NT2/D1 (cell line): ENCODE results near the gene PITRM1.

Source experiments
- DNase-seq: peaks from one replicate; pipeline ENCODE4 v3.0.0-alpha.2; 2011; ENCODE audit warnings: low read depth, low spot score
- H3K27me3 ChIP-seq: 2 replicates; pipeline ENCODE4 v1.6.0; 2011; ENCODE audit warnings: mild to moderate bottlenecking; ENCODE audit not compliant: insufficient read length, insufficient read depth
- H3K36me3 ChIP-seq: 2 replicates; pipeline ENCODE4 v1.6.1; 2011; ENCODE audit warnings: mild to moderate bottlenecking, low read length, mixed read lengths; ENCODE audit not compliant: insufficient read depth, insufficient read length
- H3K4me1 ChIP-seq: 2 replicates; pipeline ENCODE4 v1.5.1; 2011; ENCODE audit not compliant: insufficient read depth, insufficient read length
- H3K4me3 ChIP-seq: 2 replicates; pipeline ENCODE4 v1.5.1; 2011; ENCODE audit warnings: low read depth; ENCODE audit not compliant: insufficient read length
- H3K9ac ChIP-seq: 2 replicates; pipeline ENCODE4 v1.6.0; 2011; ENCODE audit warnings: low read depth; ENCODE audit not compliant: insufficient read length
- H3K9me3 ChIP-seq: 2 replicates; pipeline ENCODE4 v1.5.1; 2011; ENCODE audit warnings: mild to moderate bottlenecking, low read length; ENCODE audit not compliant: insufficient read depth
- SUZ12 ChIP-seq: IDR thresholded peaks from 2 replicates; pipeline ENCODE4 v1.6.1; 2011; ENCODE audit not compliant: insufficient read length, insufficient read depth; ENCODE audit errors: extremely low read depth
- YY1 ChIP-seq: IDR thresholded peaks from 2 replicates; pipeline ENCODE4 v1.6.1; 2011; ENCODE audit not compliant: insufficient read length, insufficient read depth
- ZNF274 ChIP-seq: IDR thresholded peaks from 2 replicates; pipeline ENCODE4 v1.6.1; 2011; ENCODE audit warnings: mild to moderate bottlenecking, low read depth, low read length

PITRM1 gene

DNA sequence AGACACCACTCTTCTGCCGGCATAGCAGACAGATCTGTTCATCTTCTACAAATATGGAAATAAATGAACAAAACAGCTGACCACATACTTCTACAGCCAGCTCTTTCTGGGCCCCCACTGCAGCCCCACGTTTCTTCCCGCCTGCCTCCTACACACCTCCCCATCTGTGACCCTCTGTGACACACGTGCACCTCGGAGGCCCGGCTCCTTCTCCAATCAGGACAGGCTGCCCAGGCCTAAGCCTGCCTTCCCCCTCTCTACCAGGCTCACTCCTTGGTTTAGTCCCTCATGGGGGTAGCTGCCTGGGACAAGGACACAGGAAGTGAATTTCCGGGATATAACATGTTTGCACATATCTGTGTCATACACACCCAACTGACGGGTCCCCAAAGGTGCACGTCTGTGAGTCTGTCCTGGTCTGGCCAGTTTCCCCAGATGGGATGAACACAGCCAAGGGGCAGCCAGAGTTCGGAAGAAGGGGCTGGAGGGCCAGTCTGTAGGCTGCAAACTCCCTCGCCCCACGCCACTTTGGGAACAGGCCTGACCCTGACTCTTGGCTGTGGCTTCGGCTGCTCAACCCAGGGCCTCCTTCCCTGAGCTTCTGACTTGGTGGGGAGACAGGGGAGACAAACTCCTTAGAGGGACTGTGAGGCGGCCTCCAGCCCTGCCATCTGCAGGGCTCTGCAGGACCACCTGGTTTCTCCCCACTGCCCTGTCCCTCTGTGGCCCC is 30.3 kb downstream of the PITRM1 start:
- TF ChIP-seq ZNF274 (no peak), YY1 (no peak), SUZ12 (no peak)
- Histone ChIP-seq H3K9me3 (no peaks in the 10 kb centered on the region), H3K4me1 (no peaks in the 10 kb centered on the region), H3K4me3 (no peak overlapping the region), H3K9ac (no peak overlapping the region), H3K27me3 (no peaks in the 10 kb centered on the region), H3K36me3 (peaks cover 95% of the 10 kb centered on the region)
- no peak for DNase-seq

DNA sequence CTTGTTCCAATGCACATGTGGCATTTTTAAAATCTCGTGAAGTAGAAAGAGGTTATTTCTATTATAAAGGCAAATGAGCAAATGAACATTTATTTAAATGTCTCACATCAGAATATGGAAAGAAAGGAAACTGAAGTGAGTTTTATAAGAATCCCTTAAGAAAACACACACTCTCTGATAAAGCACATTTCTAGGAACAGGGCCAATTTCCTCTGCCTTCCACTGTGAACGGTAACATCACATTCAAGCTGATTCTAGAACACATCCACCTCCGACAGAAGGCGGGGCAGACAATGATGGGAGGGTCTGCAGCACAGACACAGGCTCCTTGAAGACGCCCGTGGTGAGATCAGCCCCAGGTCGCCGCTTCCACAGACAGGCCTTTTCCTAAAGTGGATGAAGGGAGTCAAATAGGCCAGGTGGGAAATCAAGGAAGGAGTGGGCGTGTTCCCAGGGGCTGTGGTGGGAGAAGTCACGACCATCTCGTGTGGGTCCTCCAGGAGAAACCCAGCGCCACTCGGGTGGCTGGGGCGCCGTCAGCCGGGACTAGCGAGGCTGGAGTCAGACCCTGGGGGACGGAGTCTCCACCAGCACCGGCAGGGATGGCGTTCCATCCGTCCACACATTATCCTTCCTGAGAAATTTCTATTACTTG is 31.1 kb downstream of the PITRM1 start:
- H3K27me3 ChIP-seq, result no peaks in the 10 kb centered on the region
- no peaks in the 10 kb centered on the region for H3K4me1 ChIP-seq
- H3K9ac ChIP-seq, result no peak overlapping the region
- TF ChIP-seq ZNF274 (no peak), YY1 (no peak), SUZ12 (no peak)
- no peak overlapping the region for H3K4me3 ChIP-seq
- H3K36me3 ChIP-seq, result peaks cover 96% of the 10 kb centered on the region
- DNase-seq, result no peak
- no peaks in the 10 kb centered on the region for H3K9me3 ChIP-seq

DNA sequence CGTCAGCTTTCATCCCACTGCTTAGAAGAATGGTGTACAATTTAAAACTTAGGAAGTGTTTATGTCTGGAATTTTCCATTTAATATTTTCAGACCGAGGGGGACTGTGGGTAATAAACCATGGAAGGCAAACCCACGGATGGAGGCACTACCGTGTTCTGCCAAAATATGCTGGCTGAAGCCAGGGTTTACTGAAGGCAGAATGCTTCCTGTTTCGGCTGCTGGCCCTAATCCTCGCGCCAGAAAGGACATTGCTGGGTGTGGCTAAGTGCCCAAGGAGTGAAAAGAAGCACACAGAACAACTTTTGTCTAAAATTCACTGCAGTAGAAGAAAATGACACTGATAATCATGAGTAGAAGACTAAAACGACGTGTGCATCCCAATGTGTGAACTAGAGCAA is 32.3 kb downstream of the PITRM1 start:
- no peak for DNase-seq
- Histone ChIP-seq H3K27me3 (no peaks in the 10 kb centered on the region), H3K4me3 (no peak overlapping the region), H3K9ac (no peak overlapping the region), H3K36me3 (peaks cover 97% of the 10 kb centered on the region), H3K9me3 (no peaks in the 10 kb centered on the region), H3K4me1 (no peaks in the 10 kb centered on the region)
- TF ChIP-seq YY1 (no peak), SUZ12 (no peak), ZNF274 (no peak)

DNA sequence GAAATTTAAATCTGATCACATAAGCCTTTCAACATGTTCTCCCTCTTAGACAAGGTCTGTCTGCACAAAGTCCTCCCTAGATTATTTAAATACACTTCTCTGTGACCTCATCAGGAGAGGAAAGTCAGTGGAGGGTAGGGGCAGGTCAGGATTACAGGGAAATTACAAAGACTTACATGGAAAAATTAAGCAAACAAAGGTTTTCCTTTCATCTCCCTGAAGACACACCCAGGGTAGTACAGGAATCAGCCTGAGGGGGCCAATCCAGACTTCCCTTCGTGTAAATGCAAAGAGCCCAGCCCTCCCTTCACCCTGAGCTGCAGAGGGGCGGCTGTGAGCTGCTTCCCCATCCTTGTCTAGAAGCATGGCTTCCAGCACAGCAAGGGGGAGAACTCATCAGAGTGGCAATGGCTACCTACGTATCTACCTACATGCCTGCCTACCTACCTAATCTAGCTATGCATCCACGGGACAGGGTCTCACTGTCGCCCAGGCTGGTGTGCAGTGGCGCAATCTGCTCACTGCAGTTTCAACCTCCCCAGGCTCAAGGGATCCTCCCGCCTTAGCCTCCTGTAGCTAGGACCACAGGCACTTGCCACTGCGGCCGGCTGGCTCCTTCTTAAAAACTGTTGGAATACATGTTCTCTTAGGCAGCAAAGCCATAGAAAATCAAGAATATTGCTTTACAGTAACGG is 33.2 kb downstream of the PITRM1 start:
- Histone ChIP-seq H3K4me3 (no peak overlapping the region), H3K9me3 (no peaks in the 10 kb centered on the region), H3K27me3 (no peaks in the 10 kb centered on the region), H3K36me3 (peaks cover 97% of the 10 kb centered on the region), H3K4me1 (no peaks in the 10 kb centered on the region), H3K9ac (no peak overlapping the region)
- TF ChIP-seq SUZ12 (no peak), ZNF274 (no peak), YY1 (no peak)
- no peak for DNase-seq

DNA sequence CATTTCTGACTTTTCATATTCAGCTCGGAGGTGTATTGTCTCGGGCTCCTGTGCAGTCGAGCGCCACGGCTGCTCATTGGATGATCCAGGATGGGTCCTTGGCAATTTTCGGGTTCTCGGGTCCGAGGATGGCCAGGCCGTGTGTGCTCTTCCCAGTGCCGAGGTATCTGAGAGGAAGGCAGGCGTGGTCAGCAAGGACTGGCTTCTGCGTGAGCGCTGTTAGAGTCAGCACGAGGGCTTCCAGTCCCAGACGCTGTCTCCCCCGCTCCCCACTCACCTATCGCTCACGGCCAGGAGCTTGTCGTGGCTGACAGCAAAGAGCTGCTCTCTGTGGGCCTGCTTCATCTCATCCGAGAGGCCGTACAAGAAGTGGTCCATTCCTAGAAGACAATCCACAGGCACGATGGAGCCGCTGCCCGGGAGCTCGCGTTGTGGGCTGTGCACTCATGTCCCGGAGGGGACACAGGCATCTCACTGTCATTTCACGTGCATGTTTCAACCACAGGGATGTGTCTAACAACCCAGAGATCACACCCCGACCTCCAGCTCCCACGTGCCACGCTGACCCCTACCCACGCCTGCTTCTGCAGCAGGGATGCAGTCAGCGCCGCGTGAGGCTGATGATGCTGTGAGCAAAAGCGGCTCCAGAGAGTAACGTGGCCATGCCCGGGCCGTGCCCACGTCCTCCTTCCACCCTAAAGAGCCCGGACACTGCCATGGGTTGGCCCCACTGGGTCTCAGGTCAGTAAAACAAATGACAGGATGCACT is 34.4 kb downstream of the PITRM1 start:
- DNase-seq, result no peak
- Histone ChIP-seq H3K4me3 (no peak overlapping the region), H3K27me3 (no peaks in the 10 kb centered on the region), H3K9me3 (no peaks in the 10 kb centered on the region), H3K9ac (no peak overlapping the region), H3K36me3 (peaks cover 95% of the 10 kb centered on the region), H3K4me1 (no peaks in the 10 kb centered on the region)
- TF ChIP-seq ZNF274 (no peak), SUZ12 (no peak), YY1 (no peak)

DNA sequence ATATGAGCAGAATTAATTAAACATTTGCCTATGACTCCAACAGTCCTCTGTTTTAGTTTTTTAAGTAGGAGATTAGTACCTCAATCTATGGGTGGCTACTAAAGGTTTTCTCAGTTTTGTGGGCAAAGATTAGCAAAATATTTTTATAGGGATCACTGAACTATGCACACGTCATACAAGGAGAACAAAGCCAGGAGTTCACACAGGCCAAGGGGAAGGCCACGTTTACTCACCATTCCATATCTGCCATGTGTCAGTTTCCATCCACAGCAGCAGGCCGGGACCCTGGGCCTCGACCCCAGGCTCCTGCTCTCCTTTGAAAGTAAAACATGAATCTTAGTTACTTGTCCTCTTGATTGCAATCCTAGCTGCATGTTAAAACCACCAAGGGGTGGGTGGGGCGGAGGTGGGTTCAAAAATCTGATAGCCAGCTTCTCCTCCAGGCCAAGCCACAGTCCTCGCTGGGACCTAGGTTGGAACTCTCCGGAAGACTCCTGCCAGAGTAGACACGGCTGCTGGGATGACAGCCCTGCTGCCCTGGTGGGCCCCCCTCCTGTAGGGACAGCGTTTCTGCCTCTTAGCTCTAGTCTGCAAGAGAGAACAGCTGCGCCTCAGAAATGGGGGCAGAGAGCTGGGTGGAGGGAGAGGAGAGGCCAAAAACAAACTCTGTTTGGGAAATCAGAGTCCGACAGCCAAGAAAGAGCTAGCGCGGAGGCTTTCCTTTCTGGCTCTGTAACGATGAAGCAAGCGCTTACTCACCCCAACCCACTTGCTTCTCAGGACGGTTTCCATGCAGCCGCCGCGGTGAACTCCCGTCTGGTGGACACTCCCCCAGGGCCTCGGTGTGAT is 35.6 kb downstream of the PITRM1 start:
- peaks cover 95% of the 10 kb centered on the region for H3K36me3 ChIP-seq
- TF ChIP-seq YY1 (no peak), ZNF274 (no peak), SUZ12 (no peak)
- no peak overlapping the region for H3K4me3 ChIP-seq
- H3K9me3 ChIP-seq, result no peaks in the 10 kb centered on the region
- H3K27me3 ChIP-seq, result no peaks in the 10 kb centered on the region
- no peak for DNase-seq
- H3K4me1 ChIP-seq, result no peaks in the 10 kb centered on the region
- no peak overlapping the region for H3K9ac ChIP-seq
